Right lobe of liver (tissue), 6 donors: Measurements from ENCODE around the gene AWAT1. TPM values are rescaled to one million over a fixed set of nuclear protein-coding genes. Genes with fewer than 3 reads are reported as not detected.
"Not testable (repeated sequence)": the region's sequence is repeated elsewhere in the genome, so short reads cannot be mapped to it uniquely, and the experiment has no call there.

ENCODE experiments used
- ATAC-seq, 4 donors: fragments of 200-7000 bp; cut with Tn5 transposase; one replicate each; pipeline ENCODE4 v1.9.1; 2020; ENCODE audit warnings: mild to moderate bottlenecking in 4 of 4, moderate library complexity in 4 of 4
- DNase-seq, 3 donors: peaks; one replicate each; pipeline ENCODE4 v3.0.0-alpha.2; 2020
- H3K27ac ChIP-seq, 3 donors: fragments of 200-600 bp; one replicate each; pipeline ENCODE4 v1.8.0; 2022
- H3K27me3 ChIP-seq, 2 donors: fragments of 200-600 bp; one replicate each; pipeline ENCODE4 v1.8.0; 2022
- H3K36me3 ChIP-seq, 4 donors: fragments of 200-600 bp; sonication (generic) in 1 of 4; one replicate each; pipeline versions ENCODE4 v1.5.1 to v1.8.0; 2017 to 2022; ENCODE audit warnings: control low read depth in 1 of 4
- H3K4me1 ChIP-seq, 4 donors: fragments of 200-600 bp; sonication (generic) in 1 of 4; one replicate each; pipeline versions ENCODE4 v1.5.1 to v1.8.0; 2017 to 2022; ENCODE audit warnings: control low read depth in 1 of 4
- H3K4me3 ChIP-seq, 3 donors: fragments of 200-600 bp; one replicate each; pipeline ENCODE4 v1.8.0; 2022
- H3K9me3 ChIP-seq, 4 donors: fragments of 200-600 bp; sonication (generic) in 1 of 4; one replicate each; pipeline versions ENCODE4 v1.5.1 to v1.8.0; 2017 to 2022; ENCODE audit warnings: control low read depth in 1 of 4
- POLR2A ChIP-seq: fragments of 450-650 bp; IDR thresholded peaks from one replicate; pipeline ENCODE4 v1.6.1; 2017; ENCODE audit warnings: antibody characterized with exemption, mild to moderate bottlenecking
- WGBS: methylation state at CpG from one replicate; pipeline ENCODE4 v1.1.6; 2018; ENCODE audit warnings: low coverage, low lambda C conversion rate; ENCODE audit not compliant: insufficient coverage; ENCODE audit errors: missing lambda C conversion rate; 5-methylcytosine and 5-hydroxymethylcytosine counted together
- intact Hi-C, 2 donors: fragments of 100-400 bp; cut with DNase I; formaldehyde crosslinking; loops; one replicate each; pipeline versions ENCODE4 v1.11.2 to v1.14.1; 2022
- total RNA-seq, 6 experiments: library from RNA; depleted of rRNA in 2 of 6; stranded (reverse); fragments of >200 nt in 2 of 6; fragmentation: NEBNext Ultra II Directional in 3 of 6; extraction: Animal tissue kit (Norgen Biotek cat#: 25700) in 3 of 6; gene quantifications; one replicate each; pipeline versions ENCODE4 v1.1.0 to v1.2.4, GENCODE V29; 2016 to 2023
- TF ChIP-seq, protein P1 (sequence below), 4 donors: fragments of 200-600 bp in 3 of 4; fragments of 450-650 bp in 1 of 4; IDR thresholded peaks; one replicate each; pipeline versions ENCODE4 v1.5.1 to v1.8.0; 2016 to 2022; ENCODE audit warnings: antibody characterized with exemption in 4 of 4, mild to moderate bottlenecking in 2 of 4
- donor health status: DM: no; HTN: yes; CAD: no.
- donor health status: DM: no; HTN: no; CAD: no.
- donor health status: DM: no; HTN: no; CAD: no.
- donor health status: DM: no; HTN: yes; CAD: no.
- donor health status: DM: no; HTN: yes; CAD: no.

Gene AWAT1
- total RNA-seq, 6 experiments from 2014 or later: not detected

DNA sequence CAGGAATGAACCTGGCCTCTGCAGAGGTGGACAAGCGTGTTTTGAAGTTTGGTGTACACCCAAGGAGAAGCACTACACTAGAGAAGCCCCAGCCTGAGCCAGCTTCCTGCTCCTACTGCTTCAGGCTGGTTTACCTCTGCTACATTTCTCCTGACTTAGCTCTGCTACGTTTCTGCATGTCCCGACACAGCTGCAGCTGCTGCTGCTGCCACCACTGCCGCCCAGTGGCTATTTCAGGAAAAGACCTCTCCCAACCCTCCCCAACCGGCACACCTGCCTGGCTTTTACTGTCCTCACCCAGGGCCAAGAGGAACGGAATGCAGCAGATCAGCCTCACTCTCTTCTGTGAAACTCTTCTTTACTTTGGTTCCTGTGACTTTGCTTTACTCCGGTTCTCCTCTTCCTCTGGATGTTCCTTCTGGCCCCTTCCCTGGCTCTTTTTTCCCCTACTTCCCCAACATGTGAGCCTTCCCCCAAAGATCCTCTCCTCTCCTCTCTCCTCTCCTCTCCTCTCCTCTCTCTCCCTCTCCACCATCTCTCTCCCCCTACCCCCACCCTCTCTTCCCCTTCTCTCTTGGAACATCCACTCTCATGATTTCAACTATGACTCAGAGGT lies 28.6 kb downstream of the AWAT1 start:
- Histone ChIP-seq H3K4me1 (no peaks in the 10 kb centered on the region), H3K4me3 (no peak overlapping the region), H3K9me3 (no peaks in the 10 kb centered on the region), H3K36me3 (no peaks in the 10 kb centered on the region), H3K27ac (no peak overlapping the region), H3K27me3 (no peaks in the 10 kb centered on the region)
- ATAC-seq (peak; percentile 53 to 99 (median 86)), DNase-seq (peak in 1 of 3 donors; percentile 61)
- TF ChIP-seq, protein P1, sequence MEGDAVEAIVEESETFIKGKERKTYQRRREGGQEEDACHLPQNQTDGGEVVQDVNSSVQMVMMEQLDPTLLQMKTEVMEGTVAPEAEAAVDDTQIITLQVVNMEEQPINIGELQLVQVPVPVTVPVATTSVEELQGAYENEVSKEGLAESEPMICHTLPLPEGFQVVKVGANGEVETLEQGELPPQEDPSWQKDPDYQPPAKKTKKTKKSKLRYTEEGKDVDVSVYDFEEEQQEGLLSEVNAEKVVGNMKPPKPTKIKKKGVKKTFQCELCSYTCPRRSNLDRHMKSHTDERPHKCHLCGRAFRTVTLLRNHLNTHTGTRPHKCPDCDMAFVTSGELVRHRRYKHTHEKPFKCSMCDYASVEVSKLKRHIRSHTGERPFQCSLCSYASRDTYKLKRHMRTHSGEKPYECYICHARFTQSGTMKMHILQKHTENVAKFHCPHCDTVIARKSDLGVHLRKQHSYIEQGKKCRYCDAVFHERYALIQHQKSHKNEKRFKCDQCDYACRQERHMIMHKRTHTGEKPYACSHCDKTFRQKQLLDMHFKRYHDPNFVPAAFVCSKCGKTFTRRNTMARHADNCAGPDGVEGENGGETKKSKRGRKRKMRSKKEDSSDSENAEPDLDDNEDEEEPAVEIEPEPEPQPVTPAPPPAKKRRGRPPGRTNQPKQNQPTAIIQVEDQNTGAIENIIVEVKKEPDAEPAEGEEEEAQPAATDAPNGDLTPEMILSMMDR (IDR thresholded peaks at IDR 0.05): peak; percentile 46 to 54 (median 50)
- TF ChIP-seq POLR2A: no peak
- WGBS: 3% methylated on average over 5 of the region's 7 CpGs
- intact Hi-C loops: no loop called here

DNA sequence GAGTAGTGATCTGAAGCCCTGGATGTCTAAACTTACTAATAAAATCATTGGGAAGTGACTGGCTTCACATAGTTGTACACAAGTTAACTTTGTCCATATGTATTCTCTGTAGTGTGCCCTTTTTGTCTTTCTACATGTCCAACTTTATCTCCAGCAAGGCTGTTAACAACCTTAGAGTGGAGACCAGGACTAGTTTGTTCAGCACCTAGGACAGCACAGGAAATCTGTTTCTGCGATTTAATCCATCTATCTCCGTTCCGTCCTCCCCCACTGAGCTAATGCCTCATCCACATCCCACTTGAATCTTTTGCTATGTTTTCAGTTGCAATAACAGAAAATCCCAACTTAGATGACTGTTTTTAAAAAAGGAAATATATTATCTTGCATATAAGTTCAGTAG lies 30.3 kb downstream of the AWAT1 start:
- Histone ChIP-seq H3K4me1 (no peaks in the 10 kb centered on the region), H3K9me3 (no peaks in the 10 kb centered on the region), H3K4me3 (no peak overlapping the region), H3K27me3 (no peaks in the 10 kb centered on the region), H3K27ac (no peak overlapping the region), H3K36me3 (no peaks in the 10 kb centered on the region)
- intact Hi-C loops: no loop called here
- TF ChIP-seq, protein P1 (IDR thresholded peaks at IDR 0.05): no peak
- no peak for TF ChIP-seq POLR2A
- 50% methylated on average over 3 of the region's 3 CpGs for WGBS
- DNase-seq (no peak), ATAC-seq (no peak)

DNA sequence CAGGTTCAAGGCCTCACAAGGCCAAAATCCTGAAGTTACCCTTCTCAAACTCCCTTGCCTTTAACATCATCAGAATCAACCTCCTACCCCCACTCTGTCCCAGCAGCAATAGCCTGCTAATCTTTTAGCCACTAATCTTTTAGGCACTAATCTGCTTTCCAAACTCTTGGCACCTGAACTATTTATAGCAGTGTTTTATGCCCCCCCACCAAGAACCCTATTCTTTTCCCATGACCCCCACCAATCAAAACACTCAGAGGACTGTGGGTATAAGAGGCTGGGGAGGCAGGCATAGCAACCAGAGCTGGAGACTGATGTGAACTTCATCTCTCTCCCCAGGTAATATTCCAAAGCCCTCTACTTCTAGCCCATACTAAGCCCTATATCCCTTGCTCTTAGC lies 33.6 kb downstream of the AWAT1 start, which contains the start of gene ARR3:
TSS of gene ARR3 (plus strand) at position 301 of the 400 bp plus-strand sequence. CDS start 1,052 bp downstream, outside the sequence.
- no peaks in the 10 kb centered on the region for H3K27me3 ChIP-seq
- TF ChIP-seq, protein P1 (IDR thresholded peaks at IDR 0.05): no peak
- no peak for TF ChIP-seq POLR2A

DNA sequence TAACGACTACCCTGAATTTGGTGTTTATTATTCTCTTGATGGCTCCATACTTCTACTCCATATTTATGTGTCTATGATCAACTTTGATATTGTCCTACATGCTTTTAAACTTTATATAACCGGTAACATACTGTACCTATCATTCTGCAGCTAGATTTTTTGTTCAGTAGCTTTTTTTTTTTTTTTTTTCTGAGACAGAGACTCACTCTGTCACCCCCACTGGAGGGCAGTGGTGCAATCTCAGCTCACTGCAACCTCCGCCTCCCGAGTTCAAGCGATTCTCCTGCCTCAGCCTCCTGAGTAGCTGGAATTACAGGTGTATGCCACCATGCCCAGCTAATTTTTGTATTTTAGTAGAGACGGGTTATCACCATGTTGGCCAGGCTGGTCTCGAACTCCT lies 39.6 kb downstream of the AWAT1 start:
- H3K27me3 ChIP-seq, DNase-seq, ATAC-seq, H3K4me1 ChIP-seq, H3K9me3 ChIP-seq, H3K27ac ChIP-seq, H3K4me3 ChIP-seq, H3K36me3 ChIP-seq, intact Hi-C loops: not testable (repeated sequence)
- 63% methylated on average over 6 of the region's 7 CpGs for WGBS

More for the DNA sequence above, 33.6 kb downstream of the AWAT1 start, which contains the start of gene ARR3:
- Histone ChIP-seq H3K27ac (no peak within 1 kb of the TSS), H3K9me3 (no peaks in the 10 kb centered on the region), H3K36me3 (no peaks in the 10 kb centered on the region), H3K4me1 (no peaks in the 10 kb centered on the region), H3K4me3 (no peak within 1 kb of the TSS)
- DNase-seq: no peak
- intact Hi-C loops: no loop called here
- ATAC-seq: no peak

DNA sequence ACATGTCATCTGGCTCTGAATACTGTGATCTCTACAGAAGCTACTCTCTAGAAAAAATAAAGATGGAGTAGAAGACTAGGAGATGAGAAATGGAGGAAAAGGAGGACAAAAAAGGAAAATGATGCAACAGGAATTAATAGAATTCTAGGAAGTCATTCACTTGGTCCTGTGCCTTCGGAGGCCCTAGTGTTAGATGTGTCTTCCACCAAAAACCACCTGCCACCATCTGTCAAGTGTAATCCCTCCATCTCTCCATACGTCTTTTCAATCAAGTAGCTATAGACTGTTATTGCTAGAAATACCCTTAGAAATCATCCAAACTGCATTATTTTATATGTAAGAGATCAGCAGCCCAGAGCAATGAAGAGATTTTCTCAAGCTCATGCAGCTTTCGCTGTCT lies 44.6 kb downstream of the AWAT1 start:
- Histone ChIP-seq H3K36me3 (no peaks in the 10 kb centered on the region), H3K4me3 (no peak overlapping the region), H3K9me3 (no peaks in the 10 kb centered on the region), H3K27me3 (no peaks in the 10 kb centered on the region), H3K27ac (no peak overlapping the region), H3K4me1 (no peaks in the 10 kb centered on the region)
- WGBS: 75% methylated on average over 3 of the region's 3 CpGs
- no peak for DNase-seq
- ATAC-seq: no peak
- TF ChIP-seq POLR2A: no peak
- TF ChIP-seq, protein P1 (IDR thresholded peaks at IDR 0.05): no peak
- intact Hi-C loops: no loop called here
